ENCODE data around the gene SH2D7. TPM values are rescaled to one million over a fixed set of nuclear protein-coding genes. Genes with fewer than 3 reads are reported as not detected.
A peak's percentile ranks its signal among the peaks of the same experiment; 100 is the strongest.

SH2D7 gene
- total RNA-seq, 1 experiment from 2014 or later: not detected

DNA sequence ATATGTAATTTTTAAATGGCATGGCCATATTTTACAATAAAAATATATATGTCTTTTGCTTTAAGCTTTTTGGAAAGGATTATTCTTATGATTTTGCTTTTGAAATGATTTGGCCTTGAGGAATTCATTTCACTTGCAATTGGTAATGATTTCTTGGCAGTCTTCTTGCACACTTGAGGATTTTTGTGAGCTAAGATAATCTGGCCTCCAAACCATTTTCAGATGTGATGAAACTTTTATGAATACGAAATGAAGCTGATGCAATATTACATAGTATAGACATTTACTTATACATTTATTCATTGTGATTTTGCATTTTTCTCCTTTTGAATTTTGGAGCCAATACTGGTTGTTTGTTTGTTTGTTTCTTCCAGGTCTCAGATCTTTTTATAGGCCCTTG lies 6.4 kb upstream of the SH2D7 start:
- POLR2A ChIA-PET: no interaction called here
- no peaks in the 10 kb centered on the region for H3K36me3 Mint-ChIP-seq (ENCODE audit: insufficient read depth, unreplicated experiment)

DNA sequence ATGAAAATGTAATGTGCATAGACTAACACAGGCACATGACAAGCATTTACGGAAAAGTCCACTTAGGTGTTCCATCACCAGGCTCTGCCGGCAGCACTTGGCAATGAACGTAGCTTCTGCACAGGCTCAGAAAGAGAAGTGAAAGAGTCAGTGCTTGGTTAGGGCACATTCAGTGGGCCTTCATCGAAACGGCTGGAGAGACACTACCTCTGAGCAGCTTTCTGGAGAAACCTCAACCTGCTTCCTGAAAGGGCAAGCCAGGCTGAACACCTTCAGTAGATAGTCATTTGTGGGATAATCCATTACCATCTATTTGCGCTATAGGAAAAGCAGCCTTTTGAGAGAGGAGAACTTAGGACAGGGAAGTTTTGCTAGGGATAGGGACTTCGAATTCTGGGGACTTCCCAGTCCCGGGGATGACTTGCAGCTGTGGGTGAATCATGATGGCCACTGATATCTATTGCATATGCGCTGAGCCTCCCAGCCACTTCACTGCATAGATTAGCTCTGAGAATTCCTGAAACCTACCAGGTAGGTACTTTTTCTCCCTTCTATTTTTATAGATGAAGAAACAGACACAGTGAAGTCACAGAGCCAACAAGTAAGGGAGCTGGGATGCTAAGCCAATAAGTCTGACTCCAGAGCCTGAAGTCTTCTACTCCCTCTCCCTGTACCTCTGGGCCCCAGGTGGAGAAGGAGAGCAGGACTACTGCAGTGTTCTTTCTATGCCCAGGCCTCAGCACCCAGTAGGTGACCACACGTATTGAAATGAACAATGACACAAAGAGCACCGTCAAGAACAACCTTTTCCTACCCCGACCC lies 4.2 kb upstream of the SH2D7 start:
- Histone ChIP-seq H3K27me3 (replicated peaks; ENCODE audit: control insufficient read depth, insufficient read depth, low read length) (no peaks in the 10 kb centered on the region), H3K9me3 (no peaks in the 10 kb centered on the region), H3K4me1 (peaks cover 23% of the 10 kb centered on the region), H3K4me3 (ENCODE audit: low read depth, low read length) (no peak overlapping the region), H3K36me3 (ENCODE audit: control insufficient read depth, insufficient read depth, low read length) (no peaks in the 10 kb centered on the region)
- ChIA-PET CTCF (interaction anchor here (0.6 to 1.0 kb wide), 2 partner anchors 20 to 108 kb away, joined by 3 to 9 read pairs; no protein-coding TSS in a partner anchor), POLR2A (no interaction called here)
- Mint-ChIP-seq H3K27me3 (ENCODE audit: insufficient read depth, unreplicated experiment) (no peaks in the 10 kb centered on the region), H3K36me3 (ENCODE audit: insufficient read depth, unreplicated experiment) (no peaks in the 10 kb centered on the region), H3K4me1 (ENCODE audit: low read depth, unreplicated experiment) (no peaks in the 10 kb centered on the region), H3K4me3 (ENCODE audit: unreplicated experiment) (peak overlapping the region; percentile 5), H3K9me3 (ENCODE audit: unreplicated experiment) (no peaks in the 10 kb centered on the region), H3K27ac (ENCODE audit: unreplicated experiment) (peak overlapping the region; percentile 7)
- no TSS peak for BruUV-seq (replicated peaks)
- TF ChIP-seq, protein P1, sequence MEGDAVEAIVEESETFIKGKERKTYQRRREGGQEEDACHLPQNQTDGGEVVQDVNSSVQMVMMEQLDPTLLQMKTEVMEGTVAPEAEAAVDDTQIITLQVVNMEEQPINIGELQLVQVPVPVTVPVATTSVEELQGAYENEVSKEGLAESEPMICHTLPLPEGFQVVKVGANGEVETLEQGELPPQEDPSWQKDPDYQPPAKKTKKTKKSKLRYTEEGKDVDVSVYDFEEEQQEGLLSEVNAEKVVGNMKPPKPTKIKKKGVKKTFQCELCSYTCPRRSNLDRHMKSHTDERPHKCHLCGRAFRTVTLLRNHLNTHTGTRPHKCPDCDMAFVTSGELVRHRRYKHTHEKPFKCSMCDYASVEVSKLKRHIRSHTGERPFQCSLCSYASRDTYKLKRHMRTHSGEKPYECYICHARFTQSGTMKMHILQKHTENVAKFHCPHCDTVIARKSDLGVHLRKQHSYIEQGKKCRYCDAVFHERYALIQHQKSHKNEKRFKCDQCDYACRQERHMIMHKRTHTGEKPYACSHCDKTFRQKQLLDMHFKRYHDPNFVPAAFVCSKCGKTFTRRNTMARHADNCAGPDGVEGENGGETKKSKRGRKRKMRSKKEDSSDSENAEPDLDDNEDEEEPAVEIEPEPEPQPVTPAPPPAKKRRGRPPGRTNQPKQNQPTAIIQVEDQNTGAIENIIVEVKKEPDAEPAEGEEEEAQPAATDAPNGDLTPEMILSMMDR (IDR thresholded peaks at IDR 0.05; ENCODE audit: insufficient read depth in 1 of 2, low read depth in 1 of 2, low read length in 1 of 2, severe bottlenecking in 1 of 2, unreplicated experiment in 1 of 2): no peak
- intact Hi-C loops (cut with micrococcal nuclease; ENCODE audit: unreplicated experiment): loop anchor here (1.0 kb wide), 1 partner anchor 11 kb away; the partner anchor contains the start of gene TBC1D2B
- DNase-seq: no peak

More for the DNA sequence above, 6.4 kb upstream of the SH2D7 start:
- Histone ChIP-seq H3K9me3 (no peaks in the 10 kb centered on the region), H3K36me3 (ENCODE audit: control insufficient read depth, insufficient read depth, low read length) (no peaks in the 10 kb centered on the region), H3K27me3 (replicated peaks; ENCODE audit: control insufficient read depth, insufficient read depth, low read length) (no peaks in the 10 kb centered on the region), H3K4me3 (ENCODE audit: low read depth, low read length) (no peak overlapping the region), H3K4me1 (peaks cover 23% of the 10 kb centered on the region)
- no TSS peak for BruUV-seq (replicated peaks)
- Mint-ChIP-seq H3K4me3 (ENCODE audit: unreplicated experiment) (no peak overlapping the region), H3K27ac (ENCODE audit: unreplicated experiment) (no peak overlapping the region), H3K27me3 (ENCODE audit: insufficient read depth, unreplicated experiment) (no peaks in the 10 kb centered on the region), H3K9me3 (ENCODE audit: unreplicated experiment) (no peaks in the 10 kb centered on the region), H3K4me1 (ENCODE audit: low read depth, unreplicated experiment) (no peaks in the 10 kb centered on the region)
- TF ChIP-seq, protein P1 (IDR thresholded peaks at IDR 0.05; ENCODE audit: insufficient read depth in 1 of 2, low read depth in 1 of 2, low read length in 1 of 2, severe bottlenecking in 1 of 2, unreplicated experiment in 1 of 2): no peak
- CTCF ChIA-PET: no interaction called here
- intact Hi-C loops (cut with micrococcal nuclease; ENCODE audit: unreplicated experiment): no loop called here
- DNase-seq: no peak

DNA sequence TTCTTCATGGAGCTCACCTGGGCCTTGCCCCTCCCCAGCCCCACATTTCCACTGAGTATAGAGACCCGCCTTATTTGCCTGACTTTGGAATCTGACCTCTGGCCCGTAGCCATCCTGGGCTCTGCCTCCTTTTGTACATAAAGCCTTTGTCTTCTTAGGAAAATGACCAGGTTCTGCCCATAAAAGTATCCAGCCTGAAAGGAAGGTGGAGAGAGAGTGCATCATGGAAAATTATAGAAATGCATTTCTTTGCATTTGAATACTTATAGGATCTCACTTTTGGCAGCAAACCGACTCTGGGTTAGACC lies 3.6 kb upstream of the SH2D7 start:
- H3K4me1 Mint-ChIP-seq (ENCODE audit: low read depth, unreplicated experiment): no peaks in the 10 kb centered on the region
- Histone ChIP-seq H3K9me3 (no peaks in the 10 kb centered on the region), H3K27me3 (replicated peaks; ENCODE audit: control insufficient read depth, insufficient read depth, low read length) (no peaks in the 10 kb centered on the region), H3K36me3 (ENCODE audit: control insufficient read depth, insufficient read depth, low read length) (no peaks in the 10 kb centered on the region), H3K4me1 (peaks cover 22% of the 10 kb centered on the region), H3K4me3 (ENCODE audit: low read depth, low read length) (no peak overlapping the region)
- ChIA-PET POLR2A (no interaction called here), CTCF (interaction anchor here (0.6 to 1.0 kb wide), 3 partner anchors 17 to 107 kb away, joined by 3 to 9 read pairs (median 3); no protein-coding TSS in a partner anchor)
- TF ChIP-seq, protein P1 (IDR thresholded peaks at IDR 0.05; ENCODE audit: insufficient read depth in 1 of 2, low read depth in 1 of 2, low read length in 1 of 2, severe bottlenecking in 1 of 2, unreplicated experiment in 1 of 2): no peak
- DNase-seq: peak; percentile 54 to 63
- no peaks in the 10 kb centered on the region for H3K9me3 Mint-ChIP-seq (ENCODE audit: unreplicated experiment)
- peak overlapping the region; percentile 7 for H3K27ac Mint-ChIP-seq (ENCODE audit: unreplicated experiment)
- H3K4me3 Mint-ChIP-seq (ENCODE audit: unreplicated experiment): peak overlapping the region; percentile 5
- H3K27me3 Mint-ChIP-seq (ENCODE audit: insufficient read depth, unreplicated experiment): no peaks in the 10 kb centered on the region
- no peaks in the 10 kb centered on the region for H3K36me3 Mint-ChIP-seq (ENCODE audit: insufficient read depth, unreplicated experiment)
- intact Hi-C loops (cut with micrococcal nuclease; ENCODE audit: unreplicated experiment): loop anchor here (1.0 kb wide), 1 partner anchor 11 kb away; the partner anchor contains the start of gene TBC1D2B
- BruUV-seq (replicated peaks): no TSS peak

Data from Caco-2 (cell line).